GM21529 (cell line): ENCODE results near the gene UPF3B.
"Not testable (repeated sequence)": the region's sequence is repeated elsewhere in the genome, so short reads cannot be mapped to it uniquely, and the experiment has no call there.

Experiments
- ATAC-seq: cut with Tn5 transposase; IDR thresholded peaks from one replicate; pipeline ENCODE4 v1.9.1; 2021; ENCODE audit not compliant: unreplicated experiment

Gene UPF3B

GRCh38 chrX:119826399-119826959 is 26.3 kb downstream of the UPF3B start:
- no peak for ATAC-seq

DNA sequence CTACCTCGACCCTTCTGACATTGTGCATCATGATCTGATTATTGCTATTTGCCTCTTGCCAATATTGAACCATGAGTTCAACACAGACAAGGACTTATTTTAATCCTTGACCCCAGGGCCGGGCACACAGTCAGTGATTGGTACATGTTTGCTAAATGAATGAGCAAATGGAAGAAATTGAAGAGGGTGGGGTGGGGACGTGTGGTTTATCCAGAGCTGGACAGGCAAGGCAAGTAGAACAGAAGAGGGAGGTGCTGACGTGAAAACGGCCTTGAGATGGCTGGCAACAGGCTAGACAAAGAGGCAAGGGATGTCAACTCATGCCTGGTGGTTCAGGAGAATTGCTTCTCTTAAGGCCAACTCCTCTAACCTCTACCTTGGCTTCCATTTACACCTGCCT is 28.5 kb downstream of the UPF3B start:
- not testable (repeated sequence) for ATAC-seq

- peak; percentile 94 for ATAC-seq
Observed at GRCh38 chrX:119821703-119822102, 31.1 kb downstream of the UPF3B start.

GRCh38 chrX:119817130-119817690 is 35.6 kb downstream of the UPF3B start:
- ATAC-seq, result no peak

DNA sequence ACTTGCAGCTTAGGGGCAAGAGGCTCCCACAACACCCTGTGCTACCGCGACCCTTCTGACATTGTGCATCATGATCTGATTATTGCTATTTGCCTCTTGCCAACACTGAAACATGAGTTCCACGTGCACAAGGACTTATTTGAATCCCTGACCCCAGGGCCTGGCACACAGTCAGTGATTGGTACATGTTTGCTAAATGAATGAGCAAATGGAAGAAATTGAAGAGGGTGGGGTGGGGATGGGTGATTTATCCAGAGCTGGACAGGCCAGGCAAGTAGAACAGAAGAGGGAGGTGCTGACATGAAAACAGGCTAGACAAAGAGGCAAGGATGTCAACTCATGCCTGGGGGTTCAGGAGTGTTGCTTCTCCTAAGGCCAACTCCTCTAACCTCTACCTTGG is 36.5 kb downstream of the UPF3B start:
- ATAC-seq, result no peak

GRCh38 chrX:119809185-119809666 is 43.5 kb downstream of the UPF3B start:
- ATAC-seq, result no peak

DNA sequence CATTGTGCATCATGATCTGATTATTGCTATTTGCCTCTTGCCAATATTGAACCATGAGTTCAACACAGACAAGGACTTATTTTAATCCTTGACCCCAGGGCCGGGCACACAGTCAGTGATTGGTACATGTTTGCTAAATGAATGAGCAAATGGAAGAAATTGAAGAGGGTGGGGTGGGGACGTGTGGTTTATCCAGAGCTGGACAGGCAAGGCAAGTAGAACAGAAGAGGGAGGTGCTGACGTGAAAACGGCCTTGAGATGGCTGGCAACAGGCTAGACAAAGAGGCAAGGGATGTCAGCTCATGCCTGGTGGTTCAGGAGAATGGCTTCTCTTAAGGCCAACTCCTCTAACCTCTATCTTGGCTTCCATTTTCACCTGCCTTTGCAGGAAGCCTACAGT is 44.3 kb downstream of the UPF3B start:
- not testable (repeated sequence) for ATAC-seq

DNA sequence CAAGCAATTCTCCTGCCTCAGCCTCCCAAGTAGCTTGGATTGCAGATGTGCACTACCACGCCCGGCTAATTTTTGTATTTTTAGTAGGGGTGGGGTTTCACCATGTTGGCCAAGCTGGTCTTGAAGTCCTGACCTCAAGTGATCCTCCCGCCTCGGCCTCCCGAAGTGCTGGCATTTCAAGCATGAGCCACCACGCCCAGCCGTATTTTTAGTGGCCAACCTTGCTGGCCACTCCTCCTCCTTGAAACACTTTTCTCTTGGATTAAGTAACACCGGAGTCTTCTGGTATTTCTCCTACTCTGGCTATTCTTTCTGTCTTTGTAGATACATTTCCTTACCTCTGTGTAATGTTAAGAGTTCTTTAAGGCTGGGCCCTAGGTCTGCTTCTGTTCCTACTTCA is 50.2 kb downstream of the UPF3B start:
- ATAC-seq, result no peak

GRCh38 chrX:119801253-119802221 is 51.2 kb downstream of the UPF3B start:
- no peak for ATAC-seq

GRCh38 chrX:119791437-119792231 is 61.1 kb downstream of the UPF3B start, which contains the start of gene RPL39:
Gene RPL39, minus strand, starts transcription at chrX:119791630. Its CDS starts 54 bp downstream, at chrX:119791576.
- peak; percentile 82 for ATAC-seq

GRCh38 chrX:119790977-119791436 is 61.8 kb downstream of the UPF3B start:
- peak; percentile 19 for ATAC-seq

DNA sequence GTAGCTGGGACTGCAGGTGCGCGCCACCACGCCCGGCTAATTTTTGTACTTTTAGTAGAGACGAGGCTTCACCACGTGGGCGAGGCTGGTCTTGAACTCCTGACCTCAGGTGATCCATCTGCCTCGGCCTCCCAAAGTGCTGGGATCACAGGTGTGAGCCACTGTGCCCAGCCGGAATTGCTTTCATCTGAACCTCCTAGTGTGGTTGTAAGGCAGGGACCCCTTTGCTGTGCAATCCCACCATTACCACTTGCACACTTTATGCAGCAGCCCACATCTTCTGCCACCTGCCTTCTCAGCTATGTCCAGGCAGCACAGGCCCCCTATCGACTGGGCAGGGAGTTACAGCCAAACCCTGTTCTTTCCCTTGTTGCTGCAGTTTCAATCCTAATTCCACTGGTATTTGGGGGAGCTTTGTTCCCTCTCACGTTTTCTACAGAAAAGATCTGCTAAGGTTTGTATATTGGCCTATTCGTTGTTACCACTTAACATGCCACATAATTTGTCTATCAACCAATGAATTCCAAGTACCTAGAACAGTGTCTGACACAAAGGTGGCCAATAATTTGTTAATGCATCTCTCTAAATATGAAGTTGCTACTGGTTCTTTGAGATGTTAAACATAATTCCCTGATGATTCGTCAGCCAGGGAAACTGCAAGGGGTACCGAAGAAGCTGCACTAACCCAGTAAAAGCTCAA is 67.9 kb downstream of the UPF3B start:
- ATAC-seq, result peak; percentile 62
